GM18508 (cell line): ENCODE data around the gene DCHS1.
"Not testable (repeated sequence)": the region's sequence is repeated elsewhere in the genome, so short reads cannot be mapped to it uniquely, and the experiment has no call there.

Experiments
- ATAC-seq: cut with Tn5 transposase; IDR thresholded peaks from one replicate; pipeline ENCODE4 v1.9.1; 2021; ENCODE audit warnings: moderate number of reproducible peaks; ENCODE audit not compliant: insufficient read depth, unreplicated experiment

Gene DCHS1, protein sequence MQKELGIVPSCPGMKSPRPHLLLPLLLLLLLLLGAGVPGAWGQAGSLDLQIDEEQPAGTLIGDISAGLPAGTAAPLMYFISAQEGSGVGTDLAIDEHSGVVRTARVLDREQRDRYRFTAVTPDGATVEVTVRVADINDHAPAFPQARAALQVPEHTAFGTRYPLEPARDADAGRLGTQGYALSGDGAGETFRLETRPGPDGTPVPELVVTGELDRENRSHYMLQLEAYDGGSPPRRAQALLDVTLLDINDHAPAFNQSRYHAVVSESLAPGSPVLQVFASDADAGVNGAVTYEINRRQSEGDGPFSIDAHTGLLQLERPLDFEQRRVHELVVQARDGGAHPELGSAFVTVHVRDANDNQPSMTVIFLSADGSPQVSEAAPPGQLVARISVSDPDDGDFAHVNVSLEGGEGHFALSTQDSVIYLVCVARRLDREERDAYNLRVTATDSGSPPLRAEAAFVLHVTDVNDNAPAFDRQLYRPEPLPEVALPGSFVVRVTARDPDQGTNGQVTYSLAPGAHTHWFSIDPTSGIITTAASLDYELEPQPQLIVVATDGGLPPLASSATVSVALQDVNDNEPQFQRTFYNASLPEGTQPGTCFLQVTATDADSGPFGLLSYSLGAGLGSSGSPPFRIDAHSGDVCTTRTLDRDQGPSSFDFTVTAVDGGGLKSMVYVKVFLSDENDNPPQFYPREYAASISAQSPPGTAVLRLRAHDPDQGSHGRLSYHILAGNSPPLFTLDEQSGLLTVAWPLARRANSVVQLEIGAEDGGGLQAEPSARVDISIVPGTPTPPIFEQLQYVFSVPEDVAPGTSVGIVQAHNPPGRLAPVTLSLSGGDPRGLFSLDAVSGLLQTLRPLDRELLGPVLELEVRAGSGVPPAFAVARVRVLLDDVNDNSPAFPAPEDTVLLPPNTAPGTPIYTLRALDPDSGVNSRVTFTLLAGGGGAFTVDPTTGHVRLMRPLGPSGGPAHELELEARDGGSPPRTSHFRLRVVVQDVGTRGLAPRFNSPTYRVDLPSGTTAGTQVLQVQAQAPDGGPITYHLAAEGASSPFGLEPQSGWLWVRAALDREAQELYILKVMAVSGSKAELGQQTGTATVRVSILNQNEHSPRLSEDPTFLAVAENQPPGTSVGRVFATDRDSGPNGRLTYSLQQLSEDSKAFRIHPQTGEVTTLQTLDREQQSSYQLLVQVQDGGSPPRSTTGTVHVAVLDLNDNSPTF (N-terminal part only)

DNA sequence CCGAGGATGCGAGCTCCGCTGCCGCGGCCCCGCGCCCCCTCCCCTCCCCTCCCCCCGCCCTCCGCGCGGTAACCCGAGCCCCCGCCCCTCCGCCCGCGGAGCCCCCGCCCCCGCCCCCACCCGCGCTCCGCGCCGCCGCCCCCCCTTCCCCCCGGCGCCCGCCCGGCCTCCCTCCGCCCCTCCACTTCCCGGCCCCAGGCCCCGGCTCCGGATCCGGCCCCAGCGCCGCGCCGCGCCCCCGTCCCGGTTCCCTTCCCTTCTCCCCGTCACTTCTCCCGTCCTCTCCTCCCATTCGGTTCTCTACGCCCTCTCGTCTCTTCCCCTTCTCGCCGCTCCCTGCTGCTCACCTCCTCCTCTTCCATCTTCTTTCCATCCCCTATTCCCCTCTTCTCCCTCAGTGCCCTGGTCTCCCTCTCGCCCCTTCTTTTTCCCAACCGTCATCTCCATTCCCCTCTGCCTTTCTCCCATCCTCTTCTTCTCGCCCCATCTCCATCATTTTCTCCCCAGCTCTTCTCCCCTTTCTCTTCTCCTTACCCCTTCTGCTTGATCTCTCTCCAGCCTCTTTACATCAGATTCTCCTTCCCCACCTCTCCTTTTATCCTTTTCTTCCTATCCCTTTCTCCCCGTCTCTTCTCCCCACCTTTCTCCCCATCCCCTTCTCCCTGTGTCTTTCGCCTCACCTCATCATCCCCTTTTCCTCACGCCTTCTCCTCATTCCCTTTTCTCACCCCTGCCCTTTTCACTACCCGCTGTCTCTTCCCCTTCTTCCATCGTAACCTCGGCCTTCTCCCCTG, at the start of gene DCHS1:
DCHS1 (minus strand) TSS at position 20 of the 794 bp plus-strand sequence. CDS start 14,196 bp downstream, outside the sequence.
- ATAC-seq = no peak

DNA sequence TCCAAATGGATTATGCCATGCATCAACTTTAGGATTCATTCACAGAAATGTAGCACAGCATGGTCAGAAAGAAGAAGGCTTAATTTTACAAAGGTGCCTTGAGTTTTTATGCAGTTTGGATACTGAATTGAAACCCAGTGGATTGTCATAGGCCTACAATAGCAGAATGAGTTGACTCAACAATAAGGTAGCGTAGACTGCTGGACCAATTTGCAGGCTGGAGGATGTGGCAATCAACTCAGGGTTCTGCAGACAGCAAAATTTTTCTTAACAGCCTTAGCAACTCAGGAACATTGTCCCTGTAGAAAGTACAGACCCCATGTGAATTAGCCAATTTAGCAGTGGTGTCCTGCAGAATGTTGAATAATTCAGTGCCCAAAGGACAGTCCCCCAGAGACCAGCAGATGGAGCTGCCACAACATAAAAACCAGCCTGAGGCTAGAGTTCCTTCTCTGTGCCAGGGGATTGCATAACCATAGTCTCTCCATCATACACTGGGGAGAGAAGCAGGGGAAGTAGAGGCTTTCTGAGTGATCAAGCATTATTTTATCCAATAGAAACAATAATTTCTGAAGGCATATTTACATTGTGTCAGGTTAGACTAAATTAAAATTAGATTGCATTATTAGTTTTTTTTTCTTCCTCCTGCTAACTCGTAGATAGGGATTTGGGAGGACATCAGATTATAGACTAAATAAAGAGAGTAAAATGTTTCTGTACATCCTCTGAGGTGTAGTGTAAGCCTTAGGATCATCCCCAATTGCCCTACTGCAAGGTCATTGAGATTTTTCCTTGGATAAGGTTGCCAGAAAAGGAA, 47.8 kb upstream of the DCHS1 start:
- no peak for ATAC-seq

DNA sequence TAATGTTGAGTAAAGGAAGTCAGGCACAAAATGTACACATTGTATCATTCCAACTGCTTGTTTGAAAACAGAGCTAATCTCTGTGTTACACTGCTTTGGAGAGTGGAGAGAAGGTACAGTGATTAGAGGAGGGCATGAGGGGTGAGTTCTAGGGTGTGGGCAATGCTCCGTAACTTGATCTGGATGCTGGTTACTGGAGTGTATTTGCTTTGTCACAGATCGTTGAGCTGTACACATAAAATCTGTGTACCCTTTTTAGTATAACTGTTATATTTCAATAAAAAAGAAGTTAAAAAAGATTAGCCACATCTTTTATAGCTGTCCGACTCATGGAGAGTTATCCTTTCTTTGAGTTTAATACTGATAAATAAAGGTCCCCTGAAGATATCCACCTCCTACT, 46.3 kb upstream of the DCHS1 start:
- not testable (repeated sequence) for ATAC-seq

DNA sequence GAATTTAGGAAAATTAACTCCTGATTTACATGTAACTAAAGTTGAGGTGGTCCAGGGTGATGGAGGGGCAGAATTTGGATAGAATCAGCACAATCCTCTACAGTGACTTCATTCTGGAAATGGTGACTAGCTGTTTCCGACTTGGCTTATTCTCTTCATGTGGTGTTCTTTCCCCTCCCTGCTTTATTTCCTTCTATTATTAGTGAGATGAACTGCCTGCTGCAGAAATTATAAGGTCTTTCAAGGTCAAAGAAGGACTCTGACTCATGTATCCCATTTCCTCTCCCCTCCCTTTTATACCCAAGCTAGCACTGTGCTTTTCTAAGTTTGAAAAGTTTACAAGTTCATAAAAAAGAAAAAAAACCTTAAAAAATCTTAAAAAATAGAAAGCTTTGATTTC, 39.8 kb upstream of the DCHS1 start:
- ATAC-seq = no peak

DNA sequence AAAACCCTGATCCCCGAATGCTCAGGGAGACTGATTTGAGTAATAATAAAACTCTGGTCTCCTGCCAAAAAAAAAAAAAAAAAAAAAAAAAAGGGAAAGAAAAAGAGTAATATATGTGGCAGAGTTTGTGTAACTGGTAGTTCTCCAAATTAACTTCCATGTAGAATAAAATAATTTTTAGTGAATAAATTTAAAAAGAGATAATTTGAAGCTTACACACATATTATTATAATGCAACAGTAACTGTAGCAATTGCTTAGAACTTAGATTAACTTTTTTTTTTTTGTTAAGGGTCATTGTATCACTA, 38.6 kb upstream of the DCHS1 start:
- no peak for ATAC-seq

DNA sequence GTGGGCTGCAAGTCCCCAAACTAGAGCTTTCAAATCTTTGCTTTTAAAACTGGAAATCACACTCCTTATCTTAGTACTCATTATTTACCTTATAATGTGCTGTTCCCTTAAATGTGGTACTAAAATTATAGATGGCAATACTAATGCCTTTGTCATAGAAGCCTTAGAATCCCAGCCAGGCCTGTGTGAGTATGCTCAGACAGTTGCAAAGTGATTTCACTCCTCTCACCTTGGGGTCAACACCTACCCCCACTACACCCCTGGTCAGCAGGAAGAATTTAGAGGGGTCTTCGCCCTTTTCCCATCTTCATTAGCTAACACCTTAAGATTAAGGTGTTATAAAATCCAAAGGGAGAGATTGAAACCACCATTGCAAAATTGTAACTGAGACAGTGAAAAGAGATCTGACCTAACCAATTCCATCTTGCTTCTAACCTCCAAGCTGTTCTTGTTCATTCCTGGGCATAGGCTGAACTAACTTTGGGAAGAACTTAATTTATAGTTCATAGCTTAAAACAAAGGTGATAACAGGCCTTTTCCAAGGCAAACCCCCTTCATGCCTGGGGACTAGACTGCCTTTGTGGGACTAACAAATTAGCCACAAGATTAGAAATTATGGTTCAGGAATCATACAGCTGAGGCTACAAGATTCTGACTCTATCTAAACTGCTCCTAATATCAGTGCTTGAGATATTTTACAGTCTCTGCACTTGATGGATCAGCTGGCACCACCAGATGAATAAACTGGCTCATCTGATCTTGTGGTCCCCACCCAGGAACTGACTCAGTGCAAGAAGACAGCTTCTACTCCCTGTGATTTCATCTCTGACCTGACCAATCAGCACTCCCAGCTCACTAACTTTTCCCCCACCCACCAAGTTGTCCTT, 38.0 kb upstream of the DCHS1 start:
- no peak for ATAC-seq

DNA sequence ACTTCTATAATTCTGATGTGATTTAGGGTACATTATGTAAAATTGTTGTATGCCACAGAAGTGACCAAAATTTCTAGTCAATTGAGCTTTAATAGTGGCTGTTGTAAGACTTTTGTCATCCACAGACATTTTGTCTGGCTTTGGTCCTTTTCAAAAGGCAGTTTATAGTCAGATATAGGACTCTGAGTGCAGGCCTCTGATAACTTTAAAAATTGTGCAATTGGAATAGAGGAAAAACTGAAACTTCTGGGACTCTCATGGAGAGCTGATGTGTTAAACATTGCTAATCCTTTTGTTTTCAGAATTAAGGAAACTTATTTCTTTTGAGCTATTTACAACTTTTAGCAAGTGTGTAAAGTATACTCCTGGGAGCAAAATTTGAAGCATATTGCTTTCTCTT, 36.5 kb upstream of the DCHS1 start:
- ATAC-seq = no peak

DNA sequence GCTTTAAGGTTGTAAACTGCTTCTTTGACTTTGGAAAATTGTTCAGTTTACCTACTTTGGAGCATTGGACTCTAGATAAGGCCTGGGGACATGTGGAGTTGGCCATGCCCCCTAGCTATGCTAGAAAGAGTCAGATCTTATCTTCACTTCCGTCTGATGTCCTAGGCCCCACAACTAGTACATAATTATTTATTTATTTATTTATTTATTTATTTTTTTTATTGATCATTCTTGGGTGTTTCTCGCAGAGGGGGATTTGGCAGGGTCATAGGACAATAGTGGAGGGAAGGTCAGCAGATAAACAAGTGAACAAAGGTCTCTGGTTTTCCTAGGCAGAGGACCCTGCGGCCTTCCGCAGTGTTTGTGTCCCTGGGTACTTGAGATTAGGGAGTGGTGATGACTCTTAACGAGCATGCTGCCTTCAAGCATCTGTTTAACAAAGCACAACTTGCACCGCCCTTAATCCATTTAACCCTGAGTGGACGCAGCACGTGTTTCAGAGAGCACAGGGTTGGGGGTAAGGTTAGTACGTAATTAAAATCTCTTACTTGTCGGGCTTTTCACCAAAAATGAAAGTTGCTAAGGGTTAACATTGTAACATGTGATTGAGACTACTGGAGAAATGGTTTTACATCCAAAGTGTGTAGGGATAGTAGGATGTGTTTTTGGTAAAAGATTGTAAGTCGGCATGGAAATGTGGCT, 35.0 kb upstream of the DCHS1 start:
- not testable (repeated sequence) for ATAC-seq

DNA sequence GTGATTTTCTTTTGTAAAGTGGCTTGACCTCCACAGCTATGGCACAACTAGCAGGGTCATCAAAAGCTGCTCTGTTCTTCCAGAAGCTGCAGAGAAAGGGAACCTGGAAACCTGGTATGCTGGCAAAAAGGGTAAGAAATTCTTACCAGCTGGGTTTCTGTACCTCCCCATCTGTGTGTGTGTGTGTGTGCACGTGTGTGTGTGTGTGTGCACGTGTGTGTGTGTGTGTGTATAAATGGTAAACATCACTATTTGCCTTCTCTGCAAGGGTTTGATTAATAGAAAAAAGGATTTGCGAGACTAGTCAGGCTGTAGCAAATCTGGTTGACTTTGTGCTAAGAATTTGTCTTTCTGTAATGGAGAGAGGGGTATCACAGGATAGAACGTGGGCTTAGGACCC, 32.3 kb upstream of the DCHS1 start:
- no peak for ATAC-seq

DNA sequence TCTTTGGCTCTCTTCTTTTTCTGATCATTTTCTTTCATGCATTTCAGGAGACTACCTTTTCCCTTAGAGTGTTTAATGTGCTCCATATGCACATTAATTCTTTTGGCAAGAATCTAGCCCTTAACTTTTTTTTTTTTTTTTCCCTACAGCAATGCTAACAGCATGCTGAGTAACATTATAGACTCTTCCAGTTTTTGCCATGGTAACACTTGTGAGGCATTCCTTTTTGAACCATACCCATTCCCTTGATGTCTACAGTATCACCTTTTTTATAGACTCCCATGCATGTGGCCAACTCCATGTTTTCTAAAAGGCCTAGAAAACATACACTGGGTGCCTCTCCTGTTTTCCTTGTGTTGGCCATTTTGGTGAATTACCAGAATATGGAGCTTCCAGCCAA, 30.4 kb upstream of the DCHS1 start:
- no peak for ATAC-seq

DNA sequence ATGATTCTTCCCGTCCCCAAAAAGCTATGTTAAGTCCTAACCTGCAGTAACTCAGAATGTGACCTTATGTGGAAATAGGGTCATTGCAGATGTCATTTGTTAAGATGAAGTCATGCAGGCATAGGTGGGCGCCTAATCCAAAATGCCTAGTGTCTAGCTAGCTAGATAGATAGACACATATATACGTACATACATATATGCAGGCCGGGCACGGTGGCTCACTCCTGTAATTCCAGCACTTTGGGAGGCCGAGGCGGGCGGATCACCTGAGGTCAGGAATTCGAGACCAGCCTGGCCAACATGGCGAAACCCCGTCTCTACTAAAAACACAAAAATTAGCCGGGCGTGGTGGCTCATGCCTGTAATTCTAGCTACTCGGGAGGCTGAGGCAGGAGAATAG, 28.5 kb upstream of the DCHS1 start:
- ATAC-seq = not testable (repeated sequence)

DNA sequence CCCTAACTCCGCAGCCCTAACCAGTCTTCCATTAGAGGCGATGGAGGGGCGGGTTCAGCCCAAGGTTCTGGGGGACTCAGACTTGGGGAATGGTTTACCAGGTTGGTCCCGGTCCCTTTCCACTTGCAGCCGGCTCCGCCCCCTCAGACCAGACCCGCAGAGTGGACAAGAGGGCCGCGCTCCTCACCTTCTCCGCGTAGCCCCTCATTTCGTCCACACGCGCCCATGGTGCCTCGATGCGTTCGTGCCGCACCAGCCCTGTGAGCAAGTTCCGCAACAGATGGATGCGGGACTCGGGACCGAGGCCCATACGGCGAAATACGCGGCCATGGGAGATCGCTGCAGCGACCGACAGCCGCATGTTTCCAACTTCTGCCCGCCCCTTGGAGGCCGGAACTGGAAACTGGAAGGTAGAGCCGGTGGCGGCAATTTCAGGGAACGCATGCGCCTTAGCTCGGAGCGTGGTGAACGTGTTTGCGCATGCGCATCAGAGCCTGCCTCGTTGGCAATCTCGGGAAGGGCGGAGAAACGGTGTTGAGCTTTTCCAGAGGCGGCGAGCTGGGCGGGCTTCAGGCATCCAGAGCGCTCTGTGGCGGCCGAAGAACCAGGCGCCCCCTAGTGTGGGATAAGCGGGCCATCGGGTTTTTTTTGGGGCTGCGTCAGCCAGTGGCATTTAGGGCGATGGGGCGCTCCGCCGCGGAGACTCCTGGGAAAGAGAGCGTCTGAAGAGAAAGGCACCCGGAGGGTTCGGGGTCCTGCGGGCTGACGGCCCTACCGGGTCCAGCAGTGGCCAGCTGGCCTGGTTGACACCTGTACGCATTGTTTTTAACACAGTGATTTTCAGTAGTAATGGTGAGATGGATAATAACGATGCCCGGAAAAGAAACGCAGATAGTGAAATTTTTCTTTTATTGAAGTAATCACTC, 27.6 kb upstream of the DCHS1 start, which contains the start of gene MRPL17:
MRPL17 (minus strand) TSS at position 405 of the 926 bp plus-strand sequence; CDS start at position 361, 44 bp downstream.
- peak; percentile 82 for ATAC-seq

DNA sequence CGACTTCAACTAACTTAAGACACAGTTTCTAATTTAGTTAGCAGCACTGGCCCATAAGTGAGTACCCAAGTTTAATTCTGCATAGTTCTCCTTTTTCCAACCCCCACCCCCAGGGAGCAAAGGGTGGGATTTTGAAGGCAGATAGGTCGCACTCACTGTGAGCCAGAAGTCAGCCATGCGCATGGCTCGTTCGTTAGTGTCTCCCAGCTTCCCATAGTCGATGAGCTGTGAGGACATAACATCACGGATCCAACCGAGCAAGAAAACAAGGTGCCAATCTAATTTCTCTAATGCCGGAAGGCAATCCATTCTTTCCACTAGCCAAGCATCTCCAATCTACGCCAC, 27.0 kb upstream of the DCHS1 start:
- no peak for ATAC-seq

DNA sequence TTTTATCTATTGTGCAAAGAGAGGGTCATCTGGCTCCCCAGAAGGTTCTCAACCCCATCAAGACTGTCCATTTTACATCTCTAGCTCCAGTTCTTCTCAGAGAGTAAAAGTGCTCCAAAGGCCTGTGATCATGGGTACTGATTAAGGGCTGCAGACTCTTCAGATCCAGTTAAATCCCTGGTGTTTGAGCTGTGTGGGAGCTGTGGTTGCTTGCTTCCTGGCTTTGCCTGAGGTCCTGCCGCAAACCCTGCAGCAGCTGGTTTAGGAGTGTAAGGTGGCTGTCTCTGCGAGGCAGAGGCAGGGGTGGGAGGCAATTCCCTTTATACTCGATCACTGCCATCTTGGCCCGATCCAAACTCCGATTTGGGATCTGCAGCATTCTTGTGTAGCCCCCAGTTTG, 26.3 kb upstream of the DCHS1 start:
- no peak for ATAC-seq

DNA sequence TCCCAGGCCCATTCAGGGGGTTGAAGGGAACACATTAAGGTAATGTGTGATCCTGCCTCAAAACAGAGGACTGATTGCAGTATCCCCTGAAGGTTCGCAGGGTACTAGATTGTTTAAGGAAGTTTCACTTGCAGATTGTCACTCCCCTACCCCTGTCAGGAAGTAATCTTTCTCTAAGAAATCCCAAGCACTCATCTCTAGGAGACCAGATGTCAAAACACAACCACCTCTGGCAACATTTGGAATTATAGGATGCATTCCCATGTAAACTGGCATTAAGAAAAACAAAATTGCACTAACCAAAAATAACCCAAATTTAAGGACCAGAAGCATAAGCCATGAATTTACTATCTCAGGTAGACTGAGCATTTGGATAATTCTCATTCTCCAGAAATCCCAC, 25.9 kb upstream of the DCHS1 start:
- no peak for ATAC-seq

DNA sequence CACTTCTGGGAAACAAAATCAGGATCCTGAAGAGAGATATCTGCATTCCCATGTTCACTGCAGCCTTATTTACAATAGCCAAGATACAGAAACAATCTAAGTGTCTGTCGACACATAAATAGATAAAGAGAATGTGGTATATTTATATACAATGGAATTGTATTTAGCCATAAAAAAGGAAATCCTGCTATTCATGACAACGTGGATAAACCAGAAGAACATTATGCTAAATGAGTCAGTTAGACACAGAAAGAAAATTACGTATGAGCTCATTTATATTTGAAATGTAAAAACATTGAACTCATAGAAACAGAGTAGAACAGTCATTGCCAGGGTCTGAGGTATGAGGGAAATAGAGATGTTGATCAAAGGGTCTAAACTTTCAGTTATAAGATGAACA, 21.4 kb upstream of the DCHS1 start:
- ATAC-seq = no peak

DNA sequence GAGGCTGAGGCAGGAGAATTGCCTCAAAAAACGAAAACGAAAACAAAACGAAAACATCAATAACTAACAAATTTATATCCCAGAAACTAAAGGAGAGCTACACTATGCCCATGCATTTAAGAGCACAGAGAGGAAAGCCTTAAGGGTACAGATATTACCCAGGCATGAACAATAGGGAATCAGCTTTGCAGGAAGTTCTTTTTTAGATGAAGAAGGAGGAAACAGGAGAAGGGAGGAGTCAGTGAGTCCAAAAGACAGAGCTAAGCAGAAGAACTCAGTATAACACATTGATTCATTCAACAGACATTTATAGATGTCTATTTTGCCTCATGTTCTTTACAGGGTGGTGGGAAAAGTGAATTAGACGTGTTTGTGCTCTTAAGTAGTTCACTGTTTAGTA, 19.3 kb upstream of the DCHS1 start:
- no peak for ATAC-seq
